NCI-H460 (cell line): ENCODE data around the gene RIMBP2. TPM values are rescaled to one million over a fixed set of nuclear protein-coding genes. Genes with fewer than 3 reads are reported as not detected.

Experiments used
- DNase-seq: peaks from one replicate; pipeline ENCODE4 v3.0.0-alpha.2; 2016; ENCODE audit warnings: low read depth; ENCODE audit errors: extremely low read depth
- total RNA-seq: library from RNA; depleted of rRNA; stranded (reverse); fragments of >200 nt; shearing (Covaris generic); gene quantifications from 2 replicates; pipeline ENCODE4 v1.2.3, GENCODE V29; 2014

Gene RIMBP2
- total RNA-seq, 1 experiment from 2014 or later, result 0.02 TPM

DNA sequence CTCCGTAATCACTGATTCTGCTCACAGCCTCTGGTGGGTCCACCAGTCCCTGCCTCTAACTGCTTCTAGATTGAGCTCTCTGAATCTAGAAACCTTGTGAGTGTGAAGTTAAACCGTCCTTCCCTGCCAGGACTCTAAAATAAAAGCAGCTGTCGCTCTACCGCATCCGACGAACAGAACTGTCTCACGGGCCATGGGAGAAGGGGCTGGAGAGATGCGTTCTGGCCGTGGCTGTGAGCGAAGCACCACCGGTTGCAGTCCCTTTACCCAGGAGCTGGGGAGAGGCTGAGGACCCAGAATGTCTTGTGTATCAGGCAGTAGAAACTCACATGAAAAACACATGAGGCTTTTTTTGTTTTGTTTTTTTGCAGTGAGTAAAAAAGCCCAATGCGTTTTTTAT is 218.8 kb downstream of the RIMBP2 start:
- DNase-seq, result no peak

DNA sequence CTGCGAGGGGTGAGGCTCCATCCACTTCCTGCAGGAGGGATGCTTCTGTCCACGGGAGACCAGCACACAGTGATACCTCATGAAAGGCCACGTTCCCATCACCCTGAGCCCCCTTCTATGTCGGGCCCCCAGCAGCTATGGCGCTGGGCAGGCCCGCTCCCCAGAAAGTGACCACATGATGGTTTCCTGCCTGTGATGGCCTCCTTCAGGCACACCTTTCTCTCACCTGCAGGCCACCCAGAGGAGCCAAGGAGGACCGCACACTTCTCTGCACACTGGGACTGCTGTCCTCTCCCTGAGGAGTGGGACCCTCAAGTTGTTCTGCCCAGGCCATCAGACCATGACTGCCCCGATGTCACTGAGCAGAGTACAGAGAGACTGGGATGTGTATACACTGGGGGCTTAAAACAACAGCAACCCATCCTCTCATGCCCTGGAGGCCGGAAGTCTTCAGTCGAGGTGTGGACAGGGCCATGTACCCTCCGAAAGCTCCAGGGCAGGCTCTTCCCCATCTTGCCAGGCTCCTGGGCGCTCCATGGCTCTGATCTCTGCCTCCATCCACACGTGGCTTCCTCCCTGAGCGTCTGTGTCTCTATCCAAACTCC is 219.5 kb downstream of the RIMBP2 start:
- no peak for DNase-seq

DNA sequence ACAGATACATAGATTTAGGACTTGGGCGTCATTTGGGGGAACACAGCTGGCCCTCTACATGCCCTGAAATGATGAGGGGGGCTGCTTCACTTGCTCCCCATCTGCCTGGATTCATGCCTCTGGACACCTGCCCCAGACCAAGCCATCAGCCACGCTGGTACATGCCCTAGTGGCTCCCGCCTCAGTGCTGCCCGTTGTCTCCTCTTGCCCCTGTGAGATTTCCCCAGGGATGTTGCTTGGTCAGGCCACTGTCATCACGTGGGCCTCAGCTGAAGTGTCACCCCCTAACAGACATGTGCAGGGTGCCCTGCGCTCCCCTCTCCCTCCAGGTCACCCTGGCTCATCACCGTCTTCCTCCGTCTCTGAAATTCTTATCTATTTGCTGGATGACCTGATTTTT is 220.9 kb downstream of the RIMBP2 start:
- DNase-seq, result no peak

DNA sequence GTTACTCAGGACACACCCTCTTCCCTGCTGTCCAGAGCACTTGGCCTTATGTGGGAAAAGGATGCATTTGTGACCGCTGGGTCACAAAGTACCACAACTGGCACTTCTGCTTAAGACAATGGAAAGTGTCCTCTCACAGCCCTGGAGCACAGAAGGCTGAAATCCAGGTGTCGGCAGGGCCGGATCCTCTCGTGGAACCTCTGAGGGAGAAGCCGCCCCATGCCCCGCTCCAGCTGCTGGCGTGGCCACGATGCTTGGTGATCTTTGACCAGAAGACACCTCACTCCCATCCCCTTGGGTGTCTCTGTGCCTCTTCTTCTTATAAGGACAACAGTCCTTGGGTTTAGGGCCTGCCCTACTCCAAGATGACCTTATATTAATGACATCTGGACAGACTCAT is 221.4 kb downstream of the RIMBP2 start:
- DNase-seq, result no peak

DNA sequence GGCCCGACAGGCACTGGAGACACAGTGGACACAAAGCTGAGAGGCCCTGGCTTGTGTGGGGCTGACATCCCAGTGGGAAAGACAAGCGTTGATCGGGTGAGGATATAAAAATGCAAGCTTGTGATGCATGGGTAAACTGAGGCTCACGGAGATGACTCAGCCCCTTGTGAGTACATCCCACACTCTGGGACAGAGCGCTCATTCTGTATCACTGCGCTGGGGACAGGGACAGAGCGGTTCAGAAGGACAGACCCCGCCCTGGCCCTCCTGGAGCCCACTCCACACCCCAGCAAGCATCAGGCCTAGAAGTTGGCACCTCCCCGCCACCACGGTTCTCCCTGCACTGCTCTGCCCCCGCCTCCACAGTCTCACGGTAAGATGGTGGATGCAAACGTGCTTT is 222.1 kb downstream of the RIMBP2 start:
- no peak for DNase-seq

DNA sequence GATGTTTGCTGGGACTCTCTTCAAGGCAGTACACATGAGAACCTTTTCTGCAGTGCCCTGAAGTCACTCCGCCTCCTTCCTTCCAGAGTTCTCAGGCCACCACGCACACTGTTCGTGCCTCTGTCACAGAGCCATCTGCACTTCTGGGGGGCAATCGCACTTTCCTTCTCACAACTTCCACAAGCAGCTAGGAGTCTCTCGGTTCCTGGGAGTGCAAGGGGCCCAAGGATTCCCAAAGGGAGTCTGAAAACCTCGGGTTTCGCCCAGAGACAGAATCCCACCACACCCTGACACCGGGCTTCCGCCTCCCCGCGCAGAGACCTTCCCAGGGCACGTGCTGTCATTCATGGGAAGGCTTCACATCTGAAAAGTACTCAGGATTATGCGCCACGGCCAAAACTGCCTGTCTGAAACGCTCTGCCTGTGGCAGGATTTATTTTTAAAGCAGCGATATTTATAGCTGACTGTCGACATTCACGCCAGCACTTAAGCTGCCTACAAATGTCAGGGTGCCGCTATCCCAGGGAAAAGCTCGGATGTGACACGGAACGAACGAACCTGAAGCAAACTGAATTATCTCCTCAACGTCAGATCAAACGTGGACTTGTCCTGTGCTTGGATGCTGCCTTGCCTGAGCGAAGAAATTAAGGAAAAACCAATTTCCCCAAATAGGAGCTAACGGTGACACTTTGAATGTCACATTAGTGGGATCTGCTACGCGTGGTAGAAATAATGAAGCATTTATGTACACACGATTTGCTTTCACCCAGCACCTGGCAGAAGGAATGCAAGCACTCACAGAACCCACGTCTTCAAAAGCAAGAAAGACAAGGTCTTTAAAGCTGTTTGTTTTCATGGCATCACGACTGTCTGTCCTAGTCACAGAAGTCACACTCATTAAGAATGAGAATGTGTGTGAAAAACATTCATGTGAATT is 224.4 kb downstream of the RIMBP2 start:
- DNase-seq, result no peak

DNA sequence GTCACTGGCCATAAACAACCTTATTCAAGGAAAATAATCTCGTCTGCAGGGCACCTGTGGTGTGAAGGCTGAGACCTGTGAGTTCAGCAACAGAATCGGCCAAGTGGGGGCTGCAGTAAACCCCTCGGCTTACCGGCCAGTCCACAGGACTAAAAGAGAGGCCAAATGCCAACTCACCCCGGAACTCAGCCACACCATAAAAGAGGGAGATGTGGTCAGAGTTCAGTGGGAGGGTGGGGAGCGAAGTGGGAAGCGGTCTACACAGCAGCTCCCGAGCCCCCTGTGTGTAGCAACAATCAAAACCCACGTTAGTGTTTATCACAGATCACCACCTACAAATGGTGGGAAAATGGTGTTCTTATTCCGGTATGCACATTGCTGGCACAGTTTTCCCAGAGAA is 225.4 kb downstream of the RIMBP2 start:
- DNase-seq, result no peak

DNA sequence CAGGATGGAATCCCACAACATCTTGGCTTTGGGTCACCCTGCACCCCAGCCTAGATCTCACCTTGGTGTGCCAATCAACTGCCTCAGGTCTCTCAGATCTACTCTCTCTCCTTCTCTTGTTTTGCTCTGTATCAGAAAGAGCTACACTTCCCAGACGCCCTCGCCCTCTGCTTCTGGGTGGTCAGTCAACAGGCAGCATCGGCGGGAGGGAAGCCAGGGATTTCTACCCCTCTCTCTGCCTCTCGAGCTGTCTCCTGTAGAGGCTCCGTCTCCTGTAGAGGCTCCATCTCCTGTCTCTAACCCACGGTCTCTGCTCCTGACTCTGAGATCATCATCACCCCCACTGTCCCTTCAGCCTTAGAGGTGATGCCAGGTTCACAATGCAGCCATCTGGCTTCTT is 226.8 kb downstream of the RIMBP2 start:
- DNase-seq, result no peak

DNA sequence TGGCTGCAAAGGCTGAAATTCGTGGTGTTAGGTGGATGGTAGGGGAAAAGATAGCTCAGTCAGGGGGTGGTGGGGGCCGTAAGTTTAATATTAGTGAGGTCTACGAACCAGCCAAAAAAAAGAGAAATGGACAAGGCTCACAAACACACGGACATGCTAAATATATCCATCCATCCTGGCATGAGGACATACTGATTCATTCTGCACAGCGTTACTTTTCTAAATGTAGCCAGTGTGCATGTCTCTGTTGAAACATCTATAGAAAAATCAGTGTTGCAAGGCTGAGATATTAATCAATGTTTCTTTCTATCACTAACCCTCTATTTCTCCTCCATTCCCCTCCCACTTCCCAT is 227.8 kb downstream of the RIMBP2 start:
- no peak for DNase-seq

DNA sequence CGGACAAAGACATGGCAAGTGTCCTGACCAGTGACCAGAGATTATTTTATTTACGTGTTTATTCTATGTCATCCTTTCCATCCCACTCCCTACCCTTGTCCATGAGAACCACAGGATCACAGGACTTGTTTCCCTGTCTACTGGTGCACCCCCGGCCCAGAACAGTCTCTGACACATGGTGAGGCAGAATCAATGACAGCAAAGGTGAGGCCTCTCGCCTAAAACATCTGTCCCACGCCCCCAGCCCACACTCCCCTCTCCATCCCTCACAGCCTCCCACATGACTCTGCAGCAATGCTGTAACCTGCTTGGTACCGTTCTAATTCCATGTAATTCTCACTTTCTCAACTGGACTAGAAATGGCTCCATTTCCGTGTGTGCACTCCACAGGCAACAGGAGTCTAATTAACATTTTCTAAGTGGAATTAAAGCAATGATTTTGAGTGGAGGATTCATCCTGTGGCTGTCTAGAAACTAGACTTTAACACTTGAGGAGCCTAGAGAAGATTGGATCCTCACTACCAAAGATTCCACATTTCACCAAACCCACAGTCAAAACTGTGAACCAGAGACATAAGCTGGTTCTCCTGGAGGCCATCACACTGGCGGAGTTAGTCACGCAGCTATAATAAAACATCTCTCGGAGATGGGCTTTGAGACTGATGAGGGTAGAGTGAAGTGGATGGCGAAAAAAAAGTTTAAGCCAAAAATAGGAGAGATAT is 228.3 kb downstream of the RIMBP2 start:
- DNase-seq, result no peak

DNA sequence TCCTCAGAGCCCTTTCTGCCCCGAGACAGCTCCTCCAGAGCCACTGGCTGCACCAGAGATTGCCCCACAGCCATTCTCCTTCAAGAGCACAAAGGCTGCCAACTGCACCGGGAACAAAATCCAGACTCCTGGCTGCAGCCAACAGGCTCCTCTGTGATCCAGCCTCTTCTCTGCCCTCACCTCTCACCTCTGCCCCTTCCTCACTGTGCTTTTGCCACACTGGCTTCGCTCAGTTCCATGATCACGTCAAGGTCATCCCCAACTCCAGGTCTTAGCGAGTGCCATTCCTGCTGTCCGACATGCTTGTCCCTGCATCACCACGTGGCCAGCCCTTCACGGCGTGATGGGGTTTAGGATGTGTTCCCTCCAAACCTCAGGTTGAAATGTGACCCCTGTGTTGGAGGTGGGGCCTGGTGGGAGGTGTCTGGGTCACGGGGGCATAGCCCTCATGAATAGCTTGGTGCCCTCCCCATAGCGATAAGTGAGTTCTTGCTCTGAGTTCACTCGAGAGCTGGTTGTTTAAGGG is 229.1 kb downstream of the RIMBP2 start:
- no peak for DNase-seq

DNA sequence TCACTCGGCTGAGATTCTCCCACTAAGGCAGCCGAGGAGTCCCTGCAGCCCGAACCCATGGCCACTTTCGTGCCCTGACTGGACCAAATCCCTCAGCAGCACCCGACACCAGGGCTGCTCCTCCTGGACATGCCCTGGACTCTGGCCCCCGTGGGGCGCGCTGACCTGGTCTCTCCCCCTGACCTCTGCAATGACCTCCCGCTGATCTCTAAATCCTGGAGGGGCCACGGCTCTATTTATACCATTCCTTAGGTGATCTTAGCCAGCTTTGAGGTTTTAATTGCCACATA is 230.0 kb downstream of the RIMBP2 start:
- no peak for DNase-seq

DNA sequence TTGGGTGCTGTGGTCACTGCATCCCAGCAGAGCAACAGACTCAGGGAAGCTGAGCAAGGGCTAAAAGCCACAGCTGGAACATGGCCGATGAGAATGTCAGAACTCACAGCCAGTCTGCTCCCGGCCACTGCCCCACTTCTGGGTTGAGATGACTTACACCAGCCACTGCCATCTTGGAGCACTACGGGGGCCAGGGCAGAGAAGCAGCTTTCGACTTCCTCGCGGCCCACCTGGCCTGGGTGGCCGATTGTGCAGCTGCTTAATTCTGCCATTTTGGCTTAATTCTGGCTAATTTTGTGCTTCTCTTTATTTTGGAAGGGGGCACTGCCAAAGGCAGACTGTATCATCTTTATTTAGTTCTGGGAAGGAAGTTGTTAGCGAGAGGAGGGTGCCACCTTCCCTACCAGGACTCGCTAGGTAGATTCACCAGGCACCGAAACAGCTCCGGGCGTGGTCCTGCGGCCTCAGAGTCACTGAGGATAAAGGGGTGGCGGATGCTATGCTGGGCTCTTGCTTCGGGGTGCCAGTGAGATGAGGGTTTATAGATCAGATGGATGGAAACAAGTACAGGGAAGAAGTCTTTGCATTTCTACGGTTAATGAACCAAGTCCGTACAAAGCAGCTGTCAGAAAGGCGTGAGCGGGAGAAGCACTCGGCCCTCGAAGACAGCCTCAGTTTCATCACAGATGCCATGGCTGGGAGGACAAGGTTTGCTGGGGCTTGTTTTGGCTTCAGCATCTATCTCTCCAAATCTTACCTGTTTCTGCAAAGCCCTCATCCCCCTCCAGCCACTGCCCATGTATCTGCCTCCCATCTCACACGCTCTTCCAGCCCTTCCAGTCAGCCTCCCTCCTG is 230.6 kb downstream of the RIMBP2 start:
- DNase-seq, result no peak

DNA sequence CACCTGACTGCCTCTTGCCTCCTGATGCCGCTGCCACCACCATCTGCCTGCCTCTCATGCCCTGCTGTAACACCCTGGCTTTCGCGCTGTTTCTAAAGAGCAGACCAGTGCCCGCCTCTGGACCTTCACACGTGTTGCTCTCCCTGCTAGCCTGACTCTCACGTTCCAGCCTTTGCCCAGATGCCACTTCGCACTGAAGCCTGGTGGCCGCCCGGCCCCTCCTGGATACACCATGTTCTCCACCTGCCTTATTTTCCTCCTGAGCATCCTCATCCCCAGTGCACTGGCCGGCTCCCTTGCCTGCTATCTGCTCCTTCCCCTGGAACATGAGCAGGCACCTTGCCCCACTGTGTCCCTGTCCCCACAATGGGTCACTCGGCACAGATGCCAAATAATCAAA is 231.9 kb downstream of the RIMBP2 start:
- no peak for DNase-seq

DNA sequence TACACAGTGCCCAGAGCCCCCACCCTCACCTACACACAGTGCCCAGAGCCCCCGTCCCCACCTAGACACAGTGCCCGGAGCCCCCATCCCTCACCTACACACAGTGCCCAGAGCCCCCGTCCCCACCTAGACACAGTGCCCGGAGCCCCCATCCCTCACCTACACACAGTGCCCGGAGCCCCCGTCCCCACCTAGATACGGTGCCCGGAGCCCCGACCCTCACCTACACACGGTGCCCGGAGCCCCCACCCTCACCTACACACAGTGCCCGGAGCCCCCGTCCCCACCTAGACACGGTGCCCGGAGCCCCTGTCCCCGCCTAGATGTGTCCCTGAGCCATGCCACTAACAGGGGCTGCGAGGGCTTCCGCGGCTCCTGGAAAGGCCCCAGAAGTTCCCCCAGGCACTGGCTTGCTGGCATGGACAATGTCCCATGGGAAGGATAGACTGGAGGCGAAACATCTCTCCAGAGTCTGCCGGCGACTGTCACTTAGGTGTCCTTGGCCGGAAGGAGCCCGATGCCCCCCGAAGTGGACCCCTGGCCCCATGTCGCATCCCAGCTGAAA is 232.4 kb downstream of the RIMBP2 start:
- no peak for DNase-seq

DNA sequence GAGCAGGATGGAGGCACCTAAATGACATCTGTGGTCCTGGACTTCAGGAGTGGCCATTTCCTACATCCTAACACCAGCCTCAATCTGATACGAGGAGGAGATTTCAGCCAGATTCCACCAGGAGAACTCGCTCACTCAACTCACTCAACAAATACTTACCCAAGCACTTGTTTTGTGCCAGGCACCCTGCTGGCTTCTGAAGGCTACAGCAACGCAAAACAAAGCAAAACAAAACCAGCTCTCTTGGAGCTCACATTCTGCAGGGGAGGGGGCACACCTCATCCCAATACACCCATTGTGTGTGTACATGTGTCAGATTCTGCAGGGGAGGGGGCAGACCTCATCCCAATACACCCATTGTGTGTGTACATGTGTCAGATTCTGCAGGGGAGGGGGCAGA is 233.7 kb downstream of the RIMBP2 start:
- no peak for DNase-seq

DNA sequence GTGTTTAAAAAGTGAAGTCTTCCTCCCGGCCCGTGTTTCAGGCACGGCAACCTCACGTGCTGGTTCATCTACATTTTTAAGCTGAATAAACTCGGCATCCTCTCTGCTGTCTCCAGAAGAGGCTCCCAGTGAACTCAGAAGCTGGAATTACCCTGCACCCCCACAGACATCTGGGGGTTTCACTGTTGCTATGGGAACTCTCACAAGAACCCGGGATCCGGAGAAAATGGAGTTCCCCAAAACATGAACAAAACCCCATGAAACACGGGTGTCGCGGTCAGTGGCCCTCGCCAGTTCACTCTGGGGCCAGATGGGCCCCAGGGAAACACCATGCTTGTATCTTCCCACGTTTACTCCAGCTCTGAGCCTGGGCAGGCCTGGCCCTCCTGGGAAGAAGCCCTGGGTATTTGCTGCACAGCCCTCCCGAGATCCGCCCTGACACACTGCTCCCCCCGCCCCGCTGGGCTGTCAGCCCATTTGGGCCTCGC is 234.7 kb downstream of the RIMBP2 start:
- no peak for DNase-seq

DNA sequence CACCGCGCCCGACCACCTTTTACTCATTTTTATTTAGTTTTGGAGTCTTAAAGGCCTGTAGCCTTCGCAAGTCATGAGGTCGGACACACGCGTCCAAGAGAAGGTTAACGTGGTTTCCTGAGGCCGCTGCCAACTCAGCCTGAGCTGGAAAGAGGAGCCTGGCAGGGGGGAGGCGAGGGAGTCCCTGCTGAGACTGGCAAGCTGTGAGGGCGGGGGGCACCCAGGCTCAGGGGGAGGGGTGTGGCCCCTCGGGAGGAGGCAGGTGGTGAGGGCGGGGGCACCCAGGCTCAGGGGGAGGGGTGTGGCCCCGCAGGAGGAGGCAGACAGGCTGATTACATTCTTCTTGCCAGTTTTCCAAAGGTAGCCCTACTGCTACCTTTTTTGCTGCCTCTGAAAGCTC is 235.2 kb downstream of the RIMBP2 start:
- no peak for DNase-seq

DNA sequence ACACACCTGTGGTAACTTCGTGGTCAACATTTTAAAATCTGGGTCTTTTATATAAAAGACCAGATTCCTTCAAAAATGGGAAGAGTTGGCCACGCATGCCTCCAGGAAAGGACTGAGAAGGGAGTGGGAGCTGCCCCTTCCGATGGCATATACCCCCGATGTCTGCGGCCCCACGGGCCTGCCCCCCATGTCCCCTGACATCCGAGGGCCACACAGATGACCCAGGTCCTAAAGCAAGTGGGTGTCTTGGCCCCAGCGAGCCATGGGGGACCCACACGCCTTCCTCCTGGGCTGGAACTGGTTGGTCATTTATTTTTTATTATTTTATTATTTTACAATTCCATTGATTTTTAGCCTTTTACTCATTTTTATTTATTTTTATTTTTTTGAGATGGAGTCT is 235.9 kb downstream of the RIMBP2 start:
- no peak for DNase-seq

DNA sequence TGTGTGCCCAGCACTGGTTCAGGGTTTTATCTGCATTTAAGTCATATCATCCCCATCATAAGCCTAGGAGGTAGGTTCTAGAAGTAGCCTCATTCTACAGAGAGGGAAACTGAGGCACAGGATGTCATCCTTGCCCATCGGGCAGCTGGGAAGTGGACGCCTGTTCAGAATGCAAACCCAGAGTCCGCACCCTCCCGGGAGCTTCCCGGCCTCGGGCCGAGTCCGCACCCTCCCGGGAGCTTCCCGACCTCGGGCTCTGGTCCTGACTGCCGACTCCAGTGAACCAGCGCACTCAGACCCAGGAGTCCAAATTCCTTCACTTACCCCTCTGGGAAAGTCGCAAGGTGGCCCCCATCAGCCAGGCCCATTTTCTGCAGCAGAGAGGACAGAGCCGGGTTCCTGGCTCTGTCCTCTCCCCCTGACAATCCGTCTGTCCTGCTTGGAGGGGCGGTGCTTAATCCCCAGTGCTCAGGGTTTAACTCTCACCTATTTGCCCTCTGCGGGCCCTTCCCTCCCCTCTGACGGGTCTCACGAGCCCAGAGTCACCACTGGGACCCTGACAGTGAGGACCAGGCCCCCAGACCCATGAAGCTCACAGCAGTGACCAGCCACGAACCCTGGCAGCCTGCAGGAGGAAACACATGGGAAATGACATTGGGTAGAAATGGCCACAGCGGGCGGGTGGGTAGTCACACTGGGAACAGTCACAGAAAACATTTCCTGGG is 236.5 kb downstream of the RIMBP2 start:
- no peak for DNase-seq
